Heart right ventricle (tissue), 16 donors: Measurements from ENCODE around the gene MACROD2. TPM values are rescaled to one million over a fixed set of nuclear protein-coding genes. Genes with fewer than 3 reads are reported as not detected.

Source experiments
- ATAC-seq, 8 donors: fragments of 200-7000 bp; cut with Tn5 transposase; one replicate each; pipeline ENCODE4 v1.9.1; 2020; ENCODE audit warnings: mild to moderate bottlenecking in 8 of 8, moderate library complexity in 8 of 8, moderate number of reproducible peaks in 1 of 8
- DNase-seq, 2 donors: peaks; one replicate each; pipeline ENCODE4 v3.0.0-alpha.2; 2020
- H3K27ac ChIP-seq, 10 donors: fragments of 200-600 bp; sonication (generic) in 2 of 10; one replicate each; pipeline versions ENCODE4 v1.5.0 to v1.8.0; 2020 to 2022; ENCODE audit warnings: mild to moderate bottlenecking in 3 of 10
- H3K27me3 ChIP-seq, 7 donors: fragments of 200-600 bp; one replicate each; pipeline ENCODE4 v1.8.0; 2021 to 2022; ENCODE audit warnings: mild to moderate bottlenecking in 2 of 7
- H3K36me3 ChIP-seq, 9 donors: fragments of 200-600 bp; sonication (generic) in 1 of 9; one replicate each; pipeline versions ENCODE4 v1.5.0 to v1.8.0; 2020 to 2022; ENCODE audit warnings: mild to moderate bottlenecking in 2 of 9
- H3K4me1 ChIP-seq, 9 donors: fragments of 200-600 bp; sonication (generic) in 1 of 9; one replicate each; pipeline versions ENCODE4 v1.5.0 to v1.8.0; 2020 to 2022; ENCODE audit warnings: mild to moderate bottlenecking in 4 of 9
- H3K4me3 ChIP-seq, 10 donors: fragments of 200-600 bp; sonication (generic) in 2 of 10; one replicate each; pipeline versions ENCODE4 v1.5.0 to v1.8.0; 2020 to 2022; ENCODE audit warnings: mild to moderate bottlenecking in 7 of 10, moderate library complexity in 2 of 10
- H3K9me3 ChIP-seq, 11 donors: fragments of 200-600 bp in 10 of 11; sonication (generic) in 2 of 11; one replicate each; pipeline versions ENCODE4 v1.5.0 to v1.8.0; 2013 to 2022; ENCODE audit warnings: mild to moderate bottlenecking in 2 of 11, control low read depth in 1 of 11, moderate library complexity in 1 of 11
- WGBS, 2 donors: extraction: QIAGEN DNeasy Blood & Tissue Kit; methylation state at CpG; one replicate each; pipeline ENCODE4 v1.1.7; 2013; ENCODE audit warnings: inconsistent platforms in 1 of 2; 5-methylcytosine and 5-hydroxymethylcytosine counted together
- intact Hi-C, 10 donors: fragments of 100-400 bp; cut with DNase I; formaldehyde crosslinking; loops; one replicate each; pipeline versions ENCODE4 v1.11.1 to v1.14.2; 2022
- polyA plus RNA-seq, 2 donors: library from polyadenylated mRNA; stranded (reverse); fragments of 200-250 nt; gene quantifications; one replicate each; pipeline ENCODE4 v1.2.3, GENCODE V29; 2013
- total RNA-seq, 10 donors: library from RNA; stranded (reverse); fragmentation: NEBNext Ultra II Directional in 3 of 10; extraction: Animal tissue kit (Norgen Biotek cat#: 25700) in 3 of 10; gene quantifications; one replicate each; pipeline versions ENCODE4 v1.2.1 to v1.2.4, GENCODE V29; 2021 to 2023
- TF ChIP-seq, protein P1 (sequence below), 9 donors: fragments of 200-600 bp; sonication (generic) in 2 of 9; IDR thresholded peaks; one replicate each; pipeline versions ENCODE4 v1.5.0 to v1.8.0; 2021 to 2022; ENCODE audit warnings: antibody characterized with exemption in 9 of 9, mild to moderate bottlenecking in 5 of 9, moderate library complexity in 1 of 9
- donor health status: Arrhythmogenic right ventricular cardiomyopathy.
- donor health status: ischemic (EF 13 %, LVEDD 7.1; RV severe dilation, severe dysfunction).
- donor health status: healthy with polysubstance abuse.
- donor health status: DM: no; HTN: yes; CAD: no.
- donor health status: DM: no; HTN: no; CAD: no.
- donor health status: ischemic (EF 25% LVEDD 6.9; RV normal size, moderate dysfunction).
- donor health status: ischemic (EF 25% LVEDD 5.7; RV mildly dilated, moderate dysfunction).
- donor health status: healthy.
- donor health status: DM: yes; HTN: yes; CAD: no.
- donor health status: Ischemic cardiomyopathy.
- donor health status: ischemic (EF 35%, LVEDD 5.7; RV mildly dilated, moderate dysfunction).
- donor health status: nonischemic (EF 11% LVEDD 7.7; RV severe dilation, severe dysfunction).
- donor health status: DM: yes; HTN: yes; CAD: no.
- donor health status: PGD.
- donor health status: ischemic (EF 29% LVEDD 5.4; RV normal size, mild dysfunction).
- donor health status: nonischemic (EF 23%, LVEDD 6.1; RV moderate dilation, normal function).

Gene MACROD2
- total and polyA plus RNA-seq, 12 donors: 0.28 to 6.4 (median 4.1) TPM

DNA sequence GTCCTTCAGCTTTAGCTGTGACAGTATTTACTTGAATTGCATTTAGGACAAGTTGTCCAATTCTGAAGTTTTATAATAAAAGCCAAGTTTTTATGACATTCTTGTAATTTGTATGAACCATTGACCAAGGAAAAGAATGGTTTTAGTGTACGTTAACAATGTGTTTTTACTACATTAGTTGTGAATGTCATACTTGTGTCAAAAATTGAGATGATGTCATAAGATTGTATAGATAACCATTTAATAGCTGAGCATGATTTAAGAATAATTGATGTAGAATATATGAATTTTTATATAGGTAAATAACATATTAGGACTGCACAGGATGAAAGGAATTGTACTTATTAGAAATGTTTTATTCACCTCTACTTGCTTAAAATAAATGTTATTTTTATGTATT lies 102.9 kb downstream of the MACROD2 start:
- no peaks in the 10 kb centered on the region for H3K36me3 ChIP-seq
- DNase-seq (no peak), ATAC-seq (no peak)
- H3K27me3 ChIP-seq: no peaks in the 10 kb centered on the region
- intact Hi-C loops: no loop called here
- H3K4me1 ChIP-seq: no peaks in the 10 kb centered on the region
- WGBS, 2 donors: 77 to 83% methylated on average over 1 of the region's 1 CpG
- no peak overlapping the region for H3K4me3 ChIP-seq
- TF ChIP-seq, protein P1, sequence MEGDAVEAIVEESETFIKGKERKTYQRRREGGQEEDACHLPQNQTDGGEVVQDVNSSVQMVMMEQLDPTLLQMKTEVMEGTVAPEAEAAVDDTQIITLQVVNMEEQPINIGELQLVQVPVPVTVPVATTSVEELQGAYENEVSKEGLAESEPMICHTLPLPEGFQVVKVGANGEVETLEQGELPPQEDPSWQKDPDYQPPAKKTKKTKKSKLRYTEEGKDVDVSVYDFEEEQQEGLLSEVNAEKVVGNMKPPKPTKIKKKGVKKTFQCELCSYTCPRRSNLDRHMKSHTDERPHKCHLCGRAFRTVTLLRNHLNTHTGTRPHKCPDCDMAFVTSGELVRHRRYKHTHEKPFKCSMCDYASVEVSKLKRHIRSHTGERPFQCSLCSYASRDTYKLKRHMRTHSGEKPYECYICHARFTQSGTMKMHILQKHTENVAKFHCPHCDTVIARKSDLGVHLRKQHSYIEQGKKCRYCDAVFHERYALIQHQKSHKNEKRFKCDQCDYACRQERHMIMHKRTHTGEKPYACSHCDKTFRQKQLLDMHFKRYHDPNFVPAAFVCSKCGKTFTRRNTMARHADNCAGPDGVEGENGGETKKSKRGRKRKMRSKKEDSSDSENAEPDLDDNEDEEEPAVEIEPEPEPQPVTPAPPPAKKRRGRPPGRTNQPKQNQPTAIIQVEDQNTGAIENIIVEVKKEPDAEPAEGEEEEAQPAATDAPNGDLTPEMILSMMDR (IDR thresholded peaks at IDR 0.05): no peak
- no peaks in the 10 kb centered on the region for H3K9me3 ChIP-seq
- no peak overlapping the region for H3K27ac ChIP-seq

DNA sequence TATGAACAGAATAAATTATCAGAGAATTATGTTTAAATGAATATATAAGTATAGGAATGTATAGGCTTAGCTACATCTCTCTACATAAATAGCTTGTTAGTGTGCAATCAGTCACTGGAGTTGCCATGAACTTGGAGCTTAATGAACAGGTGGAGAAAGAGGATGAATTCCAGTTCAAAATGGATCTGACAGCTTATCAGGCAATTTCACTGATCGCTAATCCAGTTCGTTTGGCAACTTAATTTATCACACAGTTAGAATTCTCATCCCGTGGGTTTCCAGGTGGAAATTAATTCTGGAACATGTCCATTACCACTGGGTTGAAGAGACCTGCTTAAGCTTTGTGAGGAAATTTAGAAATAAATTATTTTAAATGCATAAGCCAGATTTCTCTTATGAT lies 118.1 kb downstream of the MACROD2 start:
- no peak overlapping the region for H3K4me3 ChIP-seq
- ATAC-seq (no peak), DNase-seq (no peak)
- H3K27me3 ChIP-seq: no peaks in the 10 kb centered on the region
- TF ChIP-seq, protein P1 (IDR thresholded peaks at IDR 0.05): no peak
- no peak overlapping the region for H3K27ac ChIP-seq
- no peaks in the 10 kb centered on the region for H3K36me3 ChIP-seq
- WGBS, 2 donors: 59 to 71% methylated on average over 3 of the region's 3 CpGs
- no peaks in the 10 kb centered on the region for H3K4me1 ChIP-seq
- H3K9me3 ChIP-seq: peaks cover 0 to 27% (median 7%) of the 10 kb centered on the region in 11 donors
- intact Hi-C loops: no loop called here

DNA sequence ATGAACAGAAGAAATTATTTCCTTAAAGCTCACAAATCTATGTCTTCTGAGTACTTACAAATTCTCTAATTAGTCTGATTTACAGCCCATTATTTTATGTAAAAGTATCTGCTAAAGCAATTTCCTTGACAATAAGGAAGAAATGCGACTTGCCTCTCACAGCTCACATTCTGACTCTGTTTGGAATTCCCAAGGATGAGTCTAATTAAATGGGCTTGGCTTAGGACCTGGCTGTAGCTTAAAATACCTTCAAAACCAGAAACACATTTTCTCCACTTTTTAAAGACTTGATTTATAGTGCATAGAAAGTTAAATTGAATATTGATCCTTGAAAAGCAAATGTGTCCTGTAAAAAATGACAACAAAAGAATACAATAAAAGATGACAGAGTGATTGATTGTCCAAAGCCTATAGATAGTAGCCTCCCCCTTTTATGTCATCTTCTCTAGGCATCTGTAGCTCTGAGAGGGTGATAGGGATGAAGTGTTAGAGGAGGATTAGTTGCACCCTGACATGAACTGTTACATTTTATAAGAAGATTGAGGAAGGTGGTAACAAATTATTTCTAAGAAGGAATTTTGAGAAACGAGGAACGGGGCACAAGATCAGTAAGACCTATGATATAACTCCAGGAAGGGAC lies 118.9 kb downstream of the MACROD2 start:
- H3K4me3 ChIP-seq: no peak overlapping the region
- H3K36me3 ChIP-seq: no peaks in the 10 kb centered on the region
- H3K27me3 ChIP-seq: no peaks in the 10 kb centered on the region
- TF ChIP-seq, protein P1 (IDR thresholded peaks at IDR 0.05): no peak
- DNase-seq (no peak), ATAC-seq (no peak)
- no peaks in the 10 kb centered on the region for H3K4me1 ChIP-seq
- no peak overlapping the region for H3K27ac ChIP-seq
- intact Hi-C loops: no loop called here
- 72 to 75% methylated on average over 3 of the region's 3 CpGs for WGBS, 2 donors
- H3K9me3 ChIP-seq: peaks cover 0 to 20% (median 6%) of the 10 kb centered on the region in 11 donors

DNA sequence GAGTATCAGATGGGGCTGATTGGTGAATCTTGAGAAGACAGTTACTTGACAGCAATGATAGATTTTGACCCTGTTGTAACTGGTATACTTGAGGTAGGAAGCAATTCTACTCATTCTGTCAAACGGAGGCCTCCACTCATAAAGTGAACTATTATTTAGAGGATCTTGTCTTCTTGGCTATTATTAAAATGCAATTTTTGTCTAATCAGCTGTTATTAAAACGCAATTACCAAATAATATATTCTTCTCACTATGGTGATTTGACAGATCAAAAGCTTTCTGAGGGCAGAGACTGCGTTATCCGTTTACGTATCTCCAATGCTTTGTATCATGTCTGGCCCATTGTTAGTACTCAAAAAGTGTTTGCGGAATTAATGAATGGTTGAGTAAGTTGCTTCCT lies 120.7 kb downstream of the MACROD2 start:
- H3K9me3 ChIP-seq: peaks cover 0 to 3% (median 0%) of the 10 kb centered on the region in 11 donors
- TF ChIP-seq, protein P1 (IDR thresholded peaks at IDR 0.05): no peak
- DNase-seq: no peak
- no peak for ATAC-seq
- H3K27me3 ChIP-seq: no peaks in the 10 kb centered on the region
- no peak overlapping the region for H3K4me3 ChIP-seq
- H3K4me1 ChIP-seq: no peaks in the 10 kb centered on the region
- intact Hi-C loops: no loop called here
- H3K36me3 ChIP-seq: no peaks in the 10 kb centered on the region
- no peak overlapping the region for H3K27ac ChIP-seq
- 92 to 95% methylated on average over 6 of the region's 6 CpGs for WGBS, 2 donors
